ENCODE data around the gene KNG1.
"Not testable (repeated sequence)": the region's sequence is repeated elsewhere in the genome, so short reads cannot be mapped to it uniquely, and the experiment has no call there.

Gene KNG1

DNA sequence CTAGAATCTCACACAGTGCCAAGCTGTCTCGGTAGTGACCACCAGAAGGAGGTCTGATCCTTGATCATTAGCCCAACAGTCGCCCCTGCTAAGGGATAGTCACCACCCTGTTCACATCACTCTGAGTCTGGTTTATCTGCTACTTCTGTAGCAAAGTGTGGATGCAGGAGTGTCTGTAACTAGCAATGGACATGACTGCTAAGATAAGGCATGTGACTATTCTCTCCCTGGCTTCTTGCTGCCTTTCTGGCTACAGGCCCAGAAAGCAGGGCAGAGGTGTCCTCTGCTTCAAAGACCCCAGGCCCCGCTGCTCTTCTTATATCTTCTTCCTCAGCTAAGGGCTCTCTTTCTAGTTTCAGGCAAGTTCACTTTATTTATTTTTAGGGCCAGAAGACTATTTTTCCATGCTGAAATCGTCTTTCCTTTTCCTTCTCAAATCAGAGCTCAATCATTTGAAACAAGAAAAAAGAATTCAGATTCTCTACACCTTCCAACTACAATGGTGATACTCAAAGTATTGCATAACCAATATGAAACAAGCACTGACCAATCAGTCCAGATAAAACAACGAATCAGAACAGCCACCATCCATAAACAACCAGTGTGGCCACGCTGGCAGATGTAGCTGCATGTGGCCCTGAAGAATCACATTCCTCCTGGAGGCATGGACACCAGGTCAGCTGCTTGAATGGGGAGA, 8.0 kb upstream of the KNG1 start:
- no peak for DNase-seq (ENCODE audit: low read depth in 2 of 2, low spot score in 1 of 2)

DNA sequence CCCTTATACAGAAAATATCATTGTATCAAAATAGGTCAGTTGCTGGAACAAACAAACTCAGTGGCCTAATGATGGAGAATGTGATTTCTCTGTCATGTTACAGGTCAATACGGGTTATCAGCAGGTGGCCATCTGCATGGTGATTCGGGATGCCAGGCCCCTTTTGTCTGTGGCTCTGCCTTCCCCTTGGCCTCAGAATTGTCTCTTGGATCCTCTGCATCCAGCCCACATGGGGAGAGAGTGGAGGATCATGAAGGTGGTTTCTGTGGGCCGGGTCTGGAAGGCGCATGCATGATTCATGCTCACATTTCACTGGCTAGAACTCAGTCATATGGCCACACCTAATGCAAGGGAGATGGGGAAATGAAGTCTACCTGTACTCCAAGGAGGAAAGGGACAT, 6.5 kb upstream of the KNG1 start:
- not testable (repeated sequence) for DNase-seq (ENCODE audit: low read depth in 2 of 2, low spot score in 1 of 2)

DNA sequence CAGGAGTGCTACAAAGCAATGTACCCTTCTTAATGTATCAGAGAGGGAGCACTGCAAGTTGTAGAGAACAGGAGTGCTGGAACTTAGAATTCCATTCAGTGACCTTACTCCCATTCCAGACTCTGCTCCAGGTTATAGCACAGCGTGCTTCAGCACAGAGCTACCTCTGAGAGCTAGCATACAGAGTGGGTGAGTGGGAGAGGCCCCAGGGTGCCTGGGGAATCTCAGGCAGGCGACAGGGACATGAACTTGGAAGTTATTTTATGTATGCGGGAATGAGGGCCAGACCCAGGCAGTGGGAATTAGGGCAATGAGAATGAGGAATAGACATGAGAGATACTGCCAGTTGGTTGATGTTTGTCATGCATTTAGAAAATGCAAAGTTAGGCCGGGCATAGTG, 3.7 kb upstream of the KNG1 start:
- no peak for DNase-seq (ENCODE audit: low read depth in 2 of 2, low spot score in 1 of 2)

DNA sequence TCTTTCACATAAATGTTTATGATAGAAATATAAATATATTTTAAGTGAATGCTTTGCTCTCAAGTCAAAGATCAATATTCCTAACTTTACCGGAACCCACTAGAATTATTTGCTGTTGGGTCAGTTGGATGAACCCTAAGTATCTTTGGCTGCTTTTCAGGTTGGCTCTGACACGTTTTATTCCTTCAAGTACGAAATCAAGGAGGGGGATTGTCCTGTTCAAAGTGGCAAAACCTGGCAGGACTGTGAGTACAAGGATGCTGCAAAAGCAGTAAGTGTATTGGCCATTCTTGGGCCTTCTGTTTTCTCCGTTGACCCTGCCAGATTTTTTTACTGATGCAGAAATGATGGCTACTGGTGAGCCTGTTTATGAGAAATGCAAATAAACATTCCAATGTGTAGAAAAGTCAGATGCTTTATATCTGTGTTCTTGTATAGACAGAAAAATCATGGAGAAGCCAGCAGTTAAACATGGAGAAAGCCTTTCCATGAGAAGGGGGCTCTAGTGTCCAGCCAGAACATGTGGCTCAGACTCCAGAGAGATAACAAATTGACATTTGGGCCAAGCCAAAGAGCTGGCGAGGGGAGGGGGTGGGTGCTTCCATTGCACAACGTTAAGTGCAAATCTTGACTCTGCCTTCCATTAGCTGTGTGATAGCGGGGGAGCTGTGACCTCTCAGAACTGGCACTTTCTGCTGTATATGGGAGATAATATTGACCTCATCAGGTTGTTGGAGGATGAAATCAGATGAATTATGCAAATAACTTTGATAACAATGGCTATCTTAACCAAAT, 3.0 kb downstream of the KNG1 start:
- DNase-seq (ENCODE audit: low read depth in 2 of 2, low spot score in 1 of 2): no peak

DNA sequence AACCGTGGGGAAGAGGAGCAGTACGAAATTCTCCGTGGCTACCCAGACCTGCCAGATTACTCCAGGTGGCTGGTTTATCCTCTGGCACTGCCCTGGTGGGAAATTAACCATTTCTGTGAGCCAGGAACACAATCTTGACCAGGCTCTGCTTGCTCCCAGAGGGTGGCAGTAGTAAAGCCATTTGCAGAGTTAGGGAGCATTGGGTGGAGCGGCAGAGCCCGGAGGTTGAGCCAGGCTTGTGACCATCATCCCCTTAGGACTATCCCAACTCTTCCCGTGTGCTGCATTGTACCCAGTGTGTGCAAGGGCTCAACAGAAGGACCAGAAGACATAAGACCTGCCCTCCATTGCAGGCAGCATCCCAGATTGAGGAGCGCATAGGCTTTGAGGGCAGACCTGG, 5.3 kb downstream of the KNG1 start:
- no peak for DNase-seq (ENCODE audit: low read depth in 2 of 2, low spot score in 1 of 2)

DNA sequence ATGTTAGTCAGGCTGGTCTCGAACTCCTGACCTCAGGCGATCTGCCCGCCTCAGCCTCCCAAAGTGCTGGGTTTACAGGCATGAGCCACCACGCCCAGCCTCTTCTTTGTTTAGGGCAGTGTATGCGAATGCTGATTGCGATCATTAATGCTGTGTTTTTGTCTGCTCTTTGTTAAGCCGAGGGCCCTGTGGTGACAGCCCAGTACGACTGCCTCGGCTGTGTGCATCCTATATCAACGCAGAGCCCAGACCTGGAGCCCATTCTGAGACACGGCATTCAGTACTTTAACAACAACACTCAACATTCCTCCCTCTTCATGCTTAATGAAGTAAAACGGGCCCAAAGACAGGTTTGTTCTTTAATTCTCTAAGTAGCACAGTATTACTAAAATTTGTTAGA, 7.8 kb downstream of the KNG1 start:
- DNase-seq (ENCODE audit: low read depth in 2 of 2, low spot score in 1 of 2): no peak

DNA sequence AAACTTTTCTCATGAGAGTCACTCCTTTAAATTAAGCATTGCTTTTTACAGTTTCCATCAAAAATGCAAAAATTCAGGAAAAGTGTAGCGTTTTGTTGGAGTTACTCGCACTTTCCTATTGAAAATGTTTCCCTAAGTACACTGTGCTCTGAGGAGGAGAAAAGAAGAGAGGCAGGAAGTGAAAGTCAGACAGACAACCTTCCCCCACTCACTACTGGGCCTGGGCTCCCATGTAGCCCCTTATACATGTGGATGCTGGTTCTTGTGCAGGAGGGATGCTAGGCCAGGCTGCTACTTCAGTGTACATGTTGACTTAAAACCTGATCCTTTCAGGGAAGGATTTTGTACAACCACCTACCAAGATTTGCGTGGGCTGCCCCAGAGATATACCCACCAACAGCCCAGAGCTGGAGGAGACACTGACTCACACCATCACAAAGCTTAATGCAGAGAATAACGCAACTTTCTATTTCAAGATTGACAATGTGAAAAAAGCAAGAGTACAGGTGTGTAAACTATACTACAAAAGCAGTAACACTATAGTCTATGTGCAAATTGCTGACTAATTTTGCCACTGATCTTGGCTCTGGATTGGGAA, 15.1 kb downstream of the KNG1 start:
- DNase-seq (ENCODE audit: low read depth in 2 of 2, low spot score in 1 of 2): no peak

DNA sequence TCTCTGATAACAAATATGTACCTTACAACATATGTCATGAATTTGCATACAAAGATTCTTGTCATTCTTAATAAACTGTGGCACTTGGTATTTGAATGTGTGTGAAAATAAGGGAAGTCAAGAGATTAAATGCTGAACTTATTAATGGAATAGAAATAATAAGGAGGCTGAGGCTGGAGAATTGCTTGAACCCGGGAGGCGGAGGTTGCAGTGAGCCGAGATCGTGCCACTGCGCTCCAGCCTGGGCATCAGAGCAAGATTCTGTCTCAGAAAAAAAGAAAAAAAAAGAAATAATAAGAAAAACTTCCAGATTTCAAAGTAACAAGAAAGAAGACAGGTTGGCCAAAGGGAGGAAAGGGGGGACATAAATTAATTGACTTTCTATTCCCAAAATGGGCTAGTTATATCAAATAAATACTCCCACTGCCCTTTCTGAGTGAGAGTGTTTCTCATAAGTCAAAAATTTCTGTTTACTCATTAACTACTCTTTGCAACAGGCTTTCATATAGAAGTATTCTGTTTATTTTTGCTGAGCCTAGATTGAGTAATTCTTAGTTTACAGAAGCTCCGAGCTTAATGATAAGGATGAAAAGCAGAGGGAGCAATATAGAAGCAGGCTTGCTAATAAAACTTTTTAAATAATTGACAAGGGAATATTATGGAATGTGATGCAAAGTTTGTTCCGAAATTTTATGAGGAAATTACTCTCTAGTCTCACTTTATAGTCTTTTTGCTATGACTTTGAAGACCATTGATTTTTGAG, 25.6 kb downstream of the KNG1 start:
- DNase-seq (ENCODE audit: low read depth in 2 of 2, low spot score in 1 of 2): no peak

DNA sequence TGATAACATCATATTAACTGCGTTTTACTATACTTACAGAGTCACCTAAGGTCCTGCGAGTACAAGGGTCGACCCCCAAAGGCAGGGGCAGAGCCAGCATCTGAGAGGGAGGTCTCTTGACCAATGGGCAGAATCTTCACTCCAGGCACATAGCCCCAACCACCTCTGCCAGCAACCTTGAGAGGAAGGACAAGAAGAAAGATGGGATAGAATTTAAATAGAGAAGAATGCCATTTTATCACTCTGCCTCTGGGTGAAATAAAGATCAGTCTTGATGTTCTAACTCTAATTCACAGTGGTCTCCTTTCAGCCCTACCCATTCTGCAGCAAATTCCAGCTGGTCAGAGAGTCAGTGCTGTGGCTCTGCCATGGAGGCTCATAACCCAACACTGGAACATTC, 26.5 kb downstream of the KNG1 start:
- no peak for DNase-seq (ENCODE audit: low read depth in 2 of 2, low spot score in 1 of 2)

DNA sequence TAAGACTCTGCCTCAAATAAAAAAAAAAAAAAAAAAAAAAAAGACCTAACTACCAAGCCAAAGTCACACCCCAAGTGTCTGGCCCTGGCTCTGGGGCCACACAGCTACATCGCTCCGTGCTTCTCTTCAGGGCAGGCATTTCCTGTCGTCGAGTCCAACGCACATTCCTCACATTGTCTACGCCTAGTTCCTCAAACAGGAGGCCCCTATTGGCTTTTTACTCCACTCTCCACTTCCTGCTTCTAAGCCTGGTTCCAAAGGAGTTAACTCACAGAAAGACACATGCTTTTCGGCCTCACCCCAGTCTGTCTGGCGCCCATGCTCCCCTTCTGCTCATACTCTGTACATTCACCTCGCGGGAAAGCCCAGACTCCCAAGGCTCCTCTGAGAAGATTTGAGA, 28.8 kb downstream of the KNG1 start:
- no peak for DNase-seq (ENCODE audit: low read depth in 2 of 2, low spot score in 1 of 2)

DNA sequence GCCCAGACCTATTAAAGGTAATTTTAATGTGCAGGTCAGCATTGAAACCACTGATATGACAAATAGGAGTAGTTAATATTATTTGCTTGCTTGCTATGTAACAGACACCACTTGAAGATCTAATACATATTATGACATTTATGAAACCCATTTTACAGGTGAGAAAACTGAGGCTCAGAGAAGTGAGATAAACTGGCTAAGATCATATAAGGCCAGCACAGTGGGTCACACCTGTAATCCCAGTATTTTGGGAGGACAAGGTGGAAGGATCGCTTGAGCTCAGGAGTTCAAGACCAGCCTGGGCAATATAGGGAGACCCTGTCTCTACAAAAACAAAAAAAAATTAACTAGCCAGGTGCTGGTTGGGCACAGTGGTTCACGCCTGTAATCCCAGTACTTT, 33.2 kb downstream of the KNG1 start:
- DNase-seq (ENCODE audit: low read depth in 2 of 2, low spot score in 1 of 2): no peak

DNA sequence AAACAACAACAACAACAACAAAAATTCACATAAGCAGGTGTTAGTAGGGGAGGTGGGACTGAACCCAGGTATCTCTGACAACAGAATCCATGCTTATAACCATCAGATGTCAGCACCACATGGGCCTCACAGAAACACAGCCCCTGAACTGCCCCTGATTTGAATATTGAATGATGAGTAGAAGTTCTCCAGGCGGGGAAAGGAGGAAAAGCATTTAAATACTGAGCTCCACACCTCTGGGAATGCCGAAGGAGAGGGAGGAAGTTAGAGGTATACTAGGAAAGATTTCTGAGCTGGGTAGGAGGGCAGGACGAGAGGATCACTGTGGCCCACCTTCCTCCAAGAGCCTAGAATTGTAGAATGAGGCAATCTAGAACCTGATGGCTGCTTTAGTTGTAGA, 34.3 kb downstream of the KNG1 start:
- DNase-seq (ENCODE audit: low read depth in 2 of 2, low spot score in 1 of 2): no peak

DNA sequence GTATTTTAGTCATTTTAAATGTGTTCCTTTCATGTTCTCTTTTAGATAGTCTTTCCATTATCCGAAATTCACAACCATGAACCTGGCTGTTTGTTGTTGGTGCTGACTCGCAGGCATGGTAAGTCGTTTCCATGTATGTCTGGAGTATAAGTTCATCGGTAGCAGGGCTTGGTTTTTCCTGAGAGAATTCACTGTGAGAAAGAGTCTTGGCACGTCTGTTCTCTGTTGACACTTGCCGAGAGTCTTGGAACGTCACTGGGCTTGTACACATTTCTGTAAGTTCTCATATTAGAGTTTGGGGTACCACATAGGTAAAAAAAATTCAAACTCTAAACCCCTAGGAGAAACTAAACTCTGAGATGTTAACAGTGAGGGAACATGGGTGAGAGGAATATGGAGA, 36.8 kb downstream of the KNG1 start:
- no peak for DNase-seq (ENCODE audit: low read depth in 2 of 2, low spot score in 1 of 2)

DNA sequence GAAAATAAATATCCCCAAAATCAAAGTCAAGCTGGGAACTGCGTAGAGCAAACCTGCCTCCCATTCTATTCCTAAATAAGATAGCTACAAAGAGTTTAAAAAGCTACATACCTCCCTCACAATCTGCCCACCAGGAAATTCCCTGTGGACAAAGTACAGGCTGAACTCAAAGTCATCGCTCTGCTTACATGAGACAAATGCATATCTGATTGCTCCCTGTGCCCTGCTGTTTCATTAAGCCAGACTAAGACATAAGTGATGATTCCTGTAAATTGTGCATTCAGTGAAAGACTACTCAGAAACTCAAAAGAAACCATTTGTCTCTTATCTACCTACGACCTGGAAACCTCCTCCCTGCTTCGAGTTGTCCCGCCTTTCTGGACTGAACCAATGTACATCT, 37.7 kb downstream of the KNG1 start:
- DNase-seq (ENCODE audit: low read depth in 2 of 2, low spot score in 1 of 2): no peak

DNA sequence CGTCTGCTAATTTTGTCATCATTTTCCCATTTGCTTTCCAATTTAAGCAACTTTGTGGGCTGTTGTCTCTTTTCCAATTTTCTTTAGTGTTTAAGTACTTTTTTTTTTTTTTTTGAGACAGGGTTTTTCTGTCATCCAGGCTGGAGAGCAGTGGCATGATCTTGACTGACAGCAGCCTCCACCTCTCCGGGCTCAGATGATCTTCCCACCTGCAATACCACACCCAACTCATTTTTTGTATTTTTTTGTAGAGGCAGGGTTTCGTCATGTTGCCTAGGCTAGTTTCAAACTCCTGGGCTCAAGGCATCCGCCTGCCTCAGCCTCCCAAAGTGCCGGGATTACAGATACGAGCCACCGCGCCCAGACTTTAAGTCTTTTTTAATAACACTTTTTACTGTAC, 40.1 kb downstream of the KNG1 start:
- no peak for DNase-seq (ENCODE audit: low read depth in 2 of 2, low spot score in 1 of 2)

DNA sequence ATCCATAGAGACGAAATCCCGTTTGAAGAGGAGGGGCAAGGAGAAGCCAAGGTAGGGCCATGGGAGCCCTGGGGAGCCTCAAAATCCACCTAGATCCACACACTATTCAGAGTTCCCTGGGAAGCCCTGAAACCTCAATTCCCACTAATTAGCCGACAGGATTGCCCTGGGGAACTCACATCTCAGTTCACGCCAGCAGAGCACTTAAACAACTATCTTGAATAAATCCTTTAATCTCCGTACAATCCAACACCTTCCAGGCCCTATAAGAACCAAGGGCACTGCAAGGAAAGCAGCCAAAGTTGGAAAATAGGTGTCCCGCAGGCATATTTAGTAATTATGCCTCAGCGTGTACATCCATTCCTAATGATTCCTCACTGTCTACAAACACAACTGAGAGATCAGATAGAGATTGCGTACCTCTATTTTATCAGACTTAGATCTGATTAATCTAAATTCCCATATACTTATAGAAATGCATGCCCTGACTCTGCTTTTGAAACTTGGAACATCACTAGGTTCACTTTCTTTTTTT, 40.6 kb downstream of the KNG1 start:
- DNase-seq (ENCODE audit: low read depth in 2 of 2, low spot score in 1 of 2): no peak

DNA sequence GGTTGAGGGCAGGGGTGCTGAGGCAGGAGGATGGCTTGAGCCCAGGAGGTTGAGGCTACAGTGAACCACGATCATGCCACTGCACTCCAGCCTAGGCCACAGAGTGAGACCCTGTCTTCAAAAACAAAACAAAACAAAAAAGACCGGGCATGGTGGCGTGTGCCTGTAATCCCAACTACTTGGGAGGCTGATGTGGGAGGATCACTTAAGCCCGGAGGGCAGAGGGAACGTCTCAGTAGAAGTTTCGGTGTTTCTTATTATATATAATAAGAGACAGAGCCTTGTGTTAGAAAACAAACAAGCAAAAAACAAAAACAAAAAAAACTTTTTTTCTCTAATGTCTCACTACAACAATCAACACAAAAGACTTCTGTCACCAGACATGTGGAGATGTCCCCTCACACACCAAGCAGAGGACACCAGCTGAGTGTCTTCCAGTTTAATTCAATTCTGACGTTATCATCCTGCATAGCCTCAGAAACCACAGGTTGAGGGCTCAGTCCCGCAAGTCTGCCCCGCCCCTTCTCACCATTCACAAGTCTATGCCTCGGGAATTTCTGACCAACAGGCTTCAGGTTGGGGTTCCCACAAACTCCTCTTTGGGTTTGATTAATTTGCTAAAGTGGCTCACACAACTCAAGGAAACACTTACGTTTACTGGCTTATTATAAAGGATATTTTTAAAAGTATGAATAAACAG, 42.2 kb downstream of the KNG1 start:
- no peak for DNase-seq (ENCODE audit: low read depth in 2 of 2, low spot score in 1 of 2)

DNA sequence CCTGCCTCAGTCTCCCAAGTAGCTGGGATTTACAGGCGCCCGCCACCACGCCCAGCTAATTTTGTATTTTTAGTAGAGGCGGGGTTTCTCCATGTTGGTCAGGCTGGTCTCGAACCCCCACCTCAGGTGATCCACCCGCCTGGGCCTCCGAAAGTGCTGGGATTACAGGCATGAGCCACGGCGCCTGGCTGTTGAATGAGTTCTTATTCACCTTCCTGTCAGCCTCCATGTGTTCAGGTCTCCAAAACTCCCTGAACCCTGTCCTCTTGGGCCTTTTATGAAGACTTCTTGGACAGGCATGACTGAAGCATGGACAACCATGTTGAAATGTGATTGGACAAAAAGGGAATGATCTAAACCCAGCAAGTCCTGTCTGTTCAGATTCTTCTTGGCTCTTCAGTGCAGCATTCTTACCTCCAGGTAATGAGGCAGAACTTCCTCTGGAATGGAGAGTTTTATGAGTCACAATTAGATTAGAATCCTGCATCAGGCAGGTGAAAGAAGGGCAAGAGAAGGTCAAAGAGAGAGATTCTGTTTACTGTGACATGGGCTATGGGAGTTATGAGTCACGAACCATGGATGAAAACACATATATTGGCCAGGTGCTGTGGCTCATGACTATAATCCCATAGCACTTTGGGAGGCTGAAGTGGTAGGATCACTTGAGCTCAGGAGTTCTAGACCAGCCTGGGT, 43.1 kb downstream of the KNG1 start:
- DNase-seq (ENCODE audit: low read depth in 2 of 2, low spot score in 1 of 2): no peak

DNA sequence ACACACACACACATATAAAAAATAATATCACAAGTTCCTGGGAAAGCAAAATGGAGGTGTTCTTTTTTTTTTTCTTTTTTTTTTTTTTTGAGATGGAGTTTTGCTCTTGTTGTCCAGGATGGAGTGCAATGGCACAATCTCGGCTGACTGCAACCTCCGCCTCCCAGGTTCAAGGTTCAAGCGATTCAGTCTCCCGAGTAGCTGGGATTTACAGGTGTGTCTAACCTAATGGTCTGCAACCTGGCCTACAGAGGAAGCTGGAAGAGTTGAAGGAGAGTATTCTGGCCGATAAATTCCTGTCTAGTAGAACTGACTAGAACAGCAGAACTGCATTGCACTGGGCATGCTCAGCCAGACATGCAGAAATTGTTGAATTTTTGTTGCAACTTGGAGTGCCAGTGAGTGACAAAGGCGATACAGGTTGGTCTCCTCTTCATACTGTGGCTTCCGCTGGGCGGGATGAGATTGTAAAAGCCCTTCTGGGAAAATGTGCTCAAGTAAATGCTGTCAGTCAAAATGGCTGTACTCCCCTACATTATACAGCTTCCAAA, 43.8 kb downstream of the KNG1 start:
- no peak for DNase-seq (ENCODE audit: low read depth in 2 of 2, low spot score in 1 of 2)

DNA sequence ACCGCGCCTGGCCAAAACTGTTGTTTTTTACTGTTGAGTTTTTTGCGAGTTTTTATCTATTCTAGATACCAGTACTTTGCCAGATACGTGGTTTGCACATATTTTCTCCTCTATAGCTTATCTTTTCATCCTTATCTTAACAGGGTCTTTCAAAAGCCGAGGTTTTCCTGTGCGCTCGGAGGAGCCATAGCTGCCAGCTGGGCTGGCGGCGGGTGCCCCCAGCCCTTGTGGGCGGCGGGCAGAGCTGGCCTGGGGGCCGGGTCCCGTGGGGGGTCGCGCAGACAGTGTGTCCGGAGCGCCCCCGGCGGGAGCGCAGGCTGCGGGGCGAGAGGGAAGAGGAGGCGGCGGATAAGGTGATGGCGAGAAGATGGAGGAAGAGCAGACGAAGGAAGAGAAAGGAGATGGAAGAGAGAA, 55.1 kb downstream of the KNG1 start:
- no peak for DNase-seq (ENCODE audit: low read depth in 2 of 2, low spot score in 1 of 2)

Data from stimulated activated CD8-positive, alpha-beta memory T cell treated with anti-CD3 and anti-CD28 coated beads, Interleukin-4, amount 100 ng/mL, for 1 hour (primary cell).